GM18951 (cell line): ENCODE results near the gene GNAQ.

Source experiments
- POLR2A ChIP-seq: IDR thresholded peaks from 4 replicates; pipeline ENCODE4 v1.6.1; 2011; ENCODE audit warnings: mild to moderate bottlenecking; ENCODE audit not compliant: insufficient read length, insufficient read depth; ENCODE audit errors: extremely low read depth
- in situ Hi-C: fragments of 300-500 bp; cut with MboI; formaldehyde crosslinking; loops from one replicate; pipeline ENCODE4 v1.12.0; 2022; ENCODE audit warnings: low sequenced_read_pairs, mixed read lengths, inconsistent platforms; ENCODE audit not compliant: unreplicated experiment

Gene GNAQ

DNA sequence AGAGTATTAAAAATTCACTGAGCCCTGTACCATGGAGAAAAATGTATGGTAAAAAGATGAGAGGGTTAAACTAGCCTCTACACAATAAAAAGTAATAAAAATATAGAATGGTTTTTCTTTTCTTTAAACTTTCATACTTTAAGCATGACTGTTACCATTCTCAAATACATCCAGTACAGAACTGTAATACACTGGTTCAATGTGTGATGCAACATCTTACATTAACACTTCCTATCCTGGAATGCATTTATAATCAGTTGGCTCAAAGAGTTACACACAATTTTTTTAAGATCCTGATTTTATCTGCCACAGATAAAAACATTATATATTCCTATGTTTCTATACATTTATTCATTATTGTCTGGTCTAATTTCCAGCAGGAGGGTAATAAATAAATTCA, 4.7 kb downstream of the GNAQ start:
- TF ChIP-seq POLR2A: no peak
- in situ Hi-C loops: no loop called here

DNA sequence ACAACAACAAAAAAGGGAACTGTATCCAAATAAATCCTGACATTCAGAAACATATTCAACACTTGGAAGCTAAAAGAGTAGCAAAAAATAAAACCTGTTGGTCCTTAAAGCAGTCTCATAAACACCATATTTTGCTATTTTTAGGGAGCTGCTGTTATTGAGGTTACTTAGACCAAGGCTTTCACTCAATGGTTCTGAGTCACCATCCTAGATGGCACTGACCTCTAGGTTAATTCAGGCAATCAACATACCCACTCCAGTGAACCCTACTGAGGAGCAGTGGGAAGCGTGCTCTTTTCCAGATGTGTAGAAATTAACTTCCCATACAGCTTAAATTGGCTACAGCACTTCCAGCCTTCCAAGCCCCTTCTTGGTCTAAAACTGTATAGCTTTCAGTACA, 5.2 kb downstream of the GNAQ start:
- TF ChIP-seq POLR2A: no peak
- in situ Hi-C loops: no loop called here

DNA sequence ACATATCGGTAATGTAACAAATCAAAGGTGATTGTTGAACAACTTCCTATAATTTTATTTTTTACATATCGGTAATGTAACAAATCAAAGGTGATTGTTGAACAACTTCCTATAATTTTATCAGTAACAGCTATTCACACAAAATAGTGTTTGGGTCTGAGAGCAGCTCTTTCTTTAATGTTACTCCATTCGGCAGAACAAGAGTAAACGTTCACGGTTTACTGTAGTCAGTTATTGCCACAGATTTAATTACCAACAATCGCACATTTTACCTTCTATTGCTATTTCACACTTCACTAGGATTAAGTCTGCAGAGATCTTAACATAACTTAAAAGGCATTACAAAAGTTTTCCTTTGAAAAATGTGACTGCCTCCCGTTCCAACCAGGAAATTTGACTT, 6.4 kb downstream of the GNAQ start:
- in situ Hi-C loops: no loop called here

DNA sequence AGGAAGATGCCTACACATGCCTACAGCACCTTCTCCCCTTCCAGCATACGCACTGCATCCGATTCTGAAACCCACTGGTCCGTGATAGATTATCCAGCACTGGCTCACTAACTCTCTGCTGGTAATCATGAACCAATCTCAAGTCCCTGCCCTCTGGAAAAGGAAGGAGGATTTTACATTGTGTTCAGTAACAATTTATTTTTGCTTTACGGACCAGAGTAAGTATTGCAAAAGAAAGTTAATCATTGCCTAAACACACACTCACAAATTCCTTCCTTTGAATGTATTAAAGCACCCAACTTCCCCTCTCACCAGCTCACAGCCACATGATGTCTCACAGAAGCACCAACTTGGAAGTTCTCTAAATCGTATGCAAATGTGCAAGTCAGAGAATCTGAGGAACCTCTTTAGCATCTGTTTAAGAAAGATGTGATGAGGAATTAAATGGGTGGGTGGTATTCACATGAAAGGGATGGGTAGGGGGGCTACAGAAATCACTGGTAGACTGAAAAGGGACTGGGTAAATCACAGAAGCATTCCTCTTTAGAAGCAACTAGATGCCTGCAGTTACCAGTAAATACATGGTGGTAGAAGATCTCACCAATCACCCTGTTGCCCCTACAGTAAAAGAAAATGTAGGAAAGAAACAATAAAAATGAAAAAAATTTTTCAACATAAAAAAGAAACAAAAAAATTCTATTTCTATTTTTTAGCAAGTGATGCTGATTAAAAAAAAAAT, 8.4 kb downstream of the GNAQ start:
- TF ChIP-seq POLR2A: no peak
- in situ Hi-C loops: no loop called here

More for the DNA sequence above, 6.4 kb downstream of the GNAQ start:
- no peak for TF ChIP-seq POLR2A

DNA sequence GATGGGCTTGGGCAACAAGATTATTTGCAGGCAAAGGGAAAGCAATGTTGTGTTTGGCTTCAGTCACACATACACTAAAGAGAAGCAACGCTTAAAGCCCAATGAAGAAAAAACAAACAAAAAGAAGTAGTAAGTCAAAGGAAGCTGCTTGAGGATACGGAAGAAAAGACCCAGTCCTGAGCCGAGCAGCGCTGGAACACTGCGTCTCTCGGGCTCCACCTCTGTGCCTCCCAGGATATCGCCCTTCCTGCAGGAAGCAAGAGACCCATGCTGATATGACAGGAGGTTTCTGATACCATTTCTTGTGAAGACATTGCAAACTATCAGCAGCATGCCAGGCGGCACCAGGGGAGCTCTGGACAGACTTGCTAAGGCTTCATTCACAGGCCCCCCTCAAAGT, 9.9 kb downstream of the GNAQ start:
- no peak for TF ChIP-seq POLR2A
- in situ Hi-C loops: no loop called here

DNA sequence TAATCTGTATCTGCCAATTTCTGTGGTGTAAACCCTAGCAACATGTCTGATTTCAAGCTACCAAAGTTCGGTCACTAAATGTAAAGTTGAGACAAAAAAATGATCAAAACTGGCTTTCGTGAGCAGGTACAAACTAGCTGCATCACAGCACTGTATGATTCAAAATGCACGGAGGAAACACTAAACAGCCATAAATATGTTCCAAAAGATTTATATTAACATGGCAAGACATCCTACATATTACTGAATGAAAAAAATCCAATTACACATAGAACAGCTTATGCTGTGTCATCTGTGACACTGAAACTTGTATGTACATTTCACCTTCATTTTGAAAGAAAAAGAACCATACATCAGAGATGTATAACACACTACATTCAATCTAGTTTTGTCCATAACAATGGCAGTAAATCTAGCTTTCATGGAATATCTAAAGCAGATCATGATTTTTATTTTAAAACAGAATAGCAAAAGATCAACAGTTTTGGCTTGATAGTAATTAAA, 14.4 kb downstream of the GNAQ start:
- TF ChIP-seq POLR2A: no peak
- in situ Hi-C loops: no loop called here

DNA sequence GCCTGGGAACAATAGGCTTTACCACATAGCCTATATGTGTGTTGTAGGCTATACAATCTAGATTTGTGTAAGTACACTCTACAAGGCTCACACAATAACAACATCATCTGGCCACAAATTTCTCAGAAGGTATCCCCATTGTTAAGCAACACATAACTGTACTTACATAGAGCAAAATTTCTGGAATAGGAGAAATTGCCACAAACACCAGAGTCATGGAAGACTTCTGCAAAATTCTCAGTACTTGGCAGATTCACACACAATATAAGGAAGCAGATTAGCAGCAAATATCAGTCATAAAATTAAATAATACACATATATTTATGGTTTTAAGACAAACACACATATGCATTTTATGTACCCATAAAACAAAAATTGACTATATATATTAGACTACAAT, 16.4 kb downstream of the GNAQ start:
- in situ Hi-C loops: no loop called here
- no peak for TF ChIP-seq POLR2A

DNA sequence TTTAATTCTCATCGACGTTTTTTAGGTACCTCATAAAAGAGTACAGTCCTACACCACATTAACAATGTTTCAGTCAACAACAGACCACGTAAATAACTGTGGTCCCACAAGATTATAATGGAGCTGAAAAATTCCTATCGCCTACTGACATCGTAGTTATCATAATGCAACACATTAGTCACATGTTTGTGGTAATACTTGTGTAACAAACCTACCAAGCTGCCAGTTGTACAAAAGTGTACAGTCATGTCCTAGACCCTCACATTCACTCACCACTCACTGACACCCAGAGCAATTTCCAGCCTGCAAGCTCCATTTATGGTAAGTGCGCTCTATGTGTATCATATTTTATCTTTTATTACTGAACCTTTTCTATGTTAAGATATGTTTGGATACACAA, 16.8 kb downstream of the GNAQ start:
- in situ Hi-C loops: no loop called here
- no peak for TF ChIP-seq POLR2A

DNA sequence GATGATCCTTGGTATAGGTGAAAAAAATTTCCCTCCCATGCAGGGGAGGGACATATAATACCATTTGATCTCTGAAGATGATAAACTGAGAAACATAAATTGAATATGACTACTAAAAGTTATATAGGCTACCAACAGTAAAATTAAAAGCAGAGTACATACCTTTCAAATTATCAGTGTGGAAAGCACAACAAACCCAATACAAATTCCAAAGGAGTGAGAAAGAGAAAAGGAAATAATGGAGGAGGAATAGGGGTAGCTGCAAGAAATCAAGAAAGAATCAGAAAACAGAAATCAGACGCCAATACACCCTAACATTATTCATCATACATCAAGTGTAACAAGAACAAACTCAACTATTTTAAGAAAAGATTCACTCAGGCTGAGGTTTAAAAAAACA, 17.7 kb downstream of the GNAQ start:
- no peak for TF ChIP-seq POLR2A
- in situ Hi-C loops: no loop called here

DNA sequence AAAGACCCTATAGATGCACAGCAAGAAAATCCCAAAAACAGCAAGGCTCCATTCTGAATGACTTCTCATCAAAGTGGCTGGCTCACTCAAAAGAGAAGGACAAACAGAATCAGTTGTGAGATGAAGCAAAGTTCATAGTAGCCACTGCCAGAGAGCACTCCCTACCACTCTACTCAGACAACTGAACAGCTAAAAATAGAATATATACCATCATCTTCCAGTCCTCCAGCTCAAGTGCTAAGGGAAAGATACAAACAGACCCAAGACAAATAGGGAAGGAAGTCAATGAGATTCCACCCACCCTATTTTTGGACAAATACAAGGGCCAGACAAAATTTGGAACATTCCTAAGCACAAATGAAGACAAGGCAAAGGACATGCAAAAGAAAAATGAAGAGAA, 20.6 kb downstream of the GNAQ start:
- in situ Hi-C loops: no loop called here
- TF ChIP-seq POLR2A: no peak

DNA sequence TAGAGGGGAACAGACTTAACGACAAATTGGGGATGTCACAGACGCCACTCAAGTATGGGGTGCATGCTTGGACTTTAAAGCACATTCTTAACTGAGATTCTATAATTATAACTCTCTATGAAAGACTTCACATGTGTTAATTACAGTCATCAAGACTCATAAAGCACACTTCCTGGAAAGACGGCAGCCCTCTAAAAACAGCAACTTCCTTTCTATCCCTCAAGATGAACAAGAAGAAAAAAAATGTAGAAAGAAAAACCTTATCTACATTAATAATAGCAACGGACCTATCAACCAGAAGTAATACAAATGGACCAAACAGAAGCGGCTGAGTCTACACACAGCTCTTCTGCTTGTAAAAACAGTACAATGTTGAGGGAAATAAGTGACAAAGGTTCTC, 21.2 kb downstream of the GNAQ start:
- TF ChIP-seq POLR2A: no peak
- in situ Hi-C loops: no loop called here

DNA sequence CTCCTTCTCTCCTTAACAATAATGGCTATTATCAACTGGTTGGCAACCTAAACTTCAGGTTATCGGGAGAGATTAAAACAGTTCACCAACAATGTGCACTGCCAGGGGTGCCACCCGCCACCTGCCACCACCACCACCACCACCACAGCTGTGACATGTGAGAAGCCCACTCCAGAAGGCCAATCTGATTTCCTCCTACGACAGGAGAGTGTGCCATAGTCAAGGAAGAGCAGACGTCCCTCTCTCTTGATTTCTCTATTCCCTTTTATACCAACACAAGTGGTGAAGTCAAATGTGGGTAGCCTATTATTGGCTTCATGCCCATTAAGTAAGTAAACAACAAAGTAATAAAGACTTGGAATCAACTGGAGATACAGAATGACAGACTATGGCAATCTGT, 22.4 kb downstream of the GNAQ start:
- in situ Hi-C loops: no loop called here
- TF ChIP-seq POLR2A: no peak

DNA sequence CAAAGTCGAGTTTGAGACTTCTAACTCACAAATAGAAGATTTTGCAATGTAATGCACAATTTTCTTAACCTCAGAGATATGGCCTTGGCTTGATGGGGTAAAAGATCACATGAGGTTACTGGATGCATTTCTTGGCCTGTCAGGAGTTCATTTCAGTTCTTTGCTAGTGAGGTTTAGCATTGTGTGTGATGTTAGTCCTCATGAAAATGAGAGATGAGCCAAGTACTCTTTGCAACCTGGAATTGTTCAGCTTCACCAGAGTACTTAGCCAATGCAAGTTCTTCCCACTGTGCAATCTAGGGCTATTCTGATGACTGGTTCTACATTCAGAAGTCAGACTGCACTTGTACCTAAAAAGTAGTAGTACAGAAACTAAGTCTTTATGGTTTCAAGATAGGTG, 24.9 kb downstream of the GNAQ start:
- in situ Hi-C loops: no loop called here
- TF ChIP-seq POLR2A: no peak

DNA sequence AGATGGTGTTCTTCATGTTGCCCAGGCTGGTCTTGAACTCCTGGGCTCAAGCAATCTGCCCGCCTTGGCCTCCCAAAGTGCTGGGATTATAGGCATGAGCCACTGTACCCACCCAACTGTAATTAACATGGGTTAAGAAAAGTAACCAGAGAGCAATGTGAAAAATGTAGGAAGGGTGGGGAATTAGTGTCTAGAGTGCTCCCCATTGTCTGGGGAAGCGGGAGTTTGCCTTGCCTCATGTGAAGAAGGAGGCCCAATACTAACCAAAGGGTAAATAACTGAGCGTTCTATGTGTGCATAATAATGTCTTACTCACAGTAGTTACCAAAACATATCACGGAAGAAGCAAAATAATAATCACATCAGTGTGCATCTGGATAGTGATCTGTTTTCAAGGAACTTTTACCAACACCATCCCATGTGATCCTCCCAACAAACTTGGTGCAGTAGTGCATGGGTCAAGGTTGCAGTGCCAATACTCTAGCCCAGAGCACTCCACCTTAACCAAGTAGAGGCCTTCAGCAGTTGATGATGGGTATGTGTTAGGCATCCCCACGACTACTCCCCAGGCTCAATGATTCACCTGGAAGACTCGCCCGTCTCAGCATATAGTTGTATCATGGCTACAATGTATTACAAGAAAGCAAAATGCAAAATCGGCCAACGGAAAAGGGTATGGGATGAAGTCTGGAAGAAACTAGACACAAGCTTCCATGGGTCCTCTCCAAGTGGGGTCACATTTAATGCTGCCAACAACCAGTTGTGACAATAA, 26.2 kb downstream of the GNAQ start:
- TF ChIP-seq POLR2A: no peak

More for the DNA sequence above, 26.2 kb downstream of the GNAQ start:
- in situ Hi-C loops: no loop called here
